K562 (cell line): ENCODE measurements around the gene MRPS18B. TPM values are rescaled to one million over a fixed set of nuclear protein-coding genes. Genes with fewer than 3 reads are reported as not detected.

Source experiments
- AFF4 ChIP-seq: sonication (generic); formaldehyde crosslinking; IDR thresholded peaks from 2 replicates; pipeline ENCODE4 v1.8.0; 2023; ENCODE audit warnings: mild to moderate bottlenecking, missing genetic modification reagents
- FOSL1 ChIP-seq: fragments of 200-800 bp; sonication (Bioruptor generic); conservative IDR thresholded peaks from 2 replicates; pipeline ENCODE4 v1.6.1; 2016; ENCODE audit warnings: missing genetic modification characterization, missing compliant biosample characterization
- GABPA ChIP-seq: fragments of 200-800 bp; sonication (Bioruptor generic); conservative IDR thresholded peaks from 2 replicates; pipeline ENCODE4 v1.6.1; 2016; ENCODE audit warnings: low read depth, missing genetic modification characterization, missing compliant biosample characterization
- GATA2 ChIP-seq: sonication (generic); formaldehyde crosslinking; IDR thresholded peaks from 2 replicates; pipeline ENCODE4 v1.4.0; 2020; ENCODE audit warnings: mild to moderate bottlenecking, missing genetic modification reagents
- HSF4 ChIP-seq: fragments of 250-450 bp; sonication (Bioruptor Pico); IDR thresholded peaks from 2 replicates; pipeline ENCODE4 v2.1.2; 2022; ENCODE audit warnings: mild to moderate bottlenecking, moderate library complexity, borderline replicate concordance
- IFI16 ChIP-seq: fragments of 250-450 bp; sonication (Bioruptor Pico); IDR thresholded peaks from 2 replicates; pipeline ENCODE4 v2.1.2; 2022; ENCODE audit warnings: mild to moderate bottlenecking, inconsistent platforms
- KLF1 ChIP-seq: fragments of 450-650 bp; IDR thresholded peaks from 2 replicates; pipeline ENCODE4 v1.6.1; 2016; ENCODE audit warnings: missing genetic modification characterization, missing compliant biosample characterization
- MAZ ChIP-seq, 2 experiments: fragments of 450-650 bp in 1 of 2; sonication (generic) in 1 of 2; formaldehyde crosslinking; IDR thresholded peaks in 1 of 2; conservative IDR thresholded peaks in 1 of 2; 2 replicates each; pipeline versions ENCODE4 v1.4.0 to v1.5.0; 2020; ENCODE audit warnings: mild to moderate bottlenecking in 1 of 2, missing genetic modification reagents in 1 of 2
- MCM5 ChIP-seq: fragments of 450-650 bp; IDR thresholded peaks from 2 replicates; pipeline ENCODE4 v1.6.1; 2016; ENCODE audit warnings: low read depth
- NR2C2 ChIP-seq, 2 experiments: fragments of 200-800 bp in 1 of 2; sonication (Bioruptor generic) in 1 of 2; sonication (generic) in 1 of 2; formaldehyde crosslinking in 1 of 2; IDR thresholded peaks; 2 replicates each; pipeline versions ENCODE4 v1.6.1 to v1.8.0; 2016 to 2022; ENCODE audit warnings: mild to moderate bottlenecking in 1 of 2, missing compliant biosample characterization in 1 of 2, missing genetic modification characterization in 1 of 2, missing genetic modification reagents in 1 of 2
- RBM14 ChIP-seq: fragments of 200-400 bp; formaldehyde crosslinking; IDR thresholded peaks from 2 replicates; pipeline ENCODE4 v1.6.1; 2018; ENCODE audit warnings: low read depth, mild to moderate bottlenecking, low read length, moderate library complexity, borderline replicate concordance; ENCODE audit not compliant: insufficient read depth
- RFX7 ChIP-seq: fragments of 250-450 bp; sonication (Bioruptor Pico); IDR thresholded peaks from 2 replicates; pipeline ENCODE4 v1.5.1; 2021; ENCODE audit warnings: mild to moderate bottlenecking
- SIX5 ChIP-seq, 2 experiments: IDR thresholded peaks; 2 replicates each; pipeline ENCODE4 v1.6.1; 2011; ENCODE audit warnings: low read length in 2 of 2, borderline replicate concordance in 1 of 2, low read depth in 1 of 2, mild to moderate bottlenecking in 1 of 2, moderate library complexity in 1 of 2; ENCODE audit not compliant: insufficient read depth in 1 of 2
- SNIP1 ChIP-seq: fragments of 450-650 bp; IDR thresholded peaks from 2 replicates; pipeline ENCODE4 v1.7.1; 2017; ENCODE audit warnings: low read depth, mild to moderate bottlenecking
- SRSF7 ChIP-seq: fragments of 200-400 bp; formaldehyde crosslinking; optimal IDR thresholded peaks from 2 replicates; pipeline ENCODE3; 2017; ENCODE audit warnings: mild to moderate bottlenecking, low read depth, low read length
- STAT5B ChIP-seq: fragments of 250-450 bp; sonication (Bioruptor Pico); IDR thresholded peaks from 2 replicates; pipeline ENCODE4 v1.8.0; 2021; ENCODE audit warnings: mild to moderate bottlenecking, inconsistent platforms
- TBL1XR1 ChIP-seq, 2 experiments: IDR thresholded peaks; 2 replicates each; pipeline ENCODE4 v1.6.1; 2012; ENCODE audit warnings: improper control_type of control experiment in 2 of 2, low read length in 2 of 2, mild to moderate bottlenecking in 1 of 2
- ZNF165 ChIP-seq: fragments of 250-450 bp; sonication (Bioruptor Pico); IDR thresholded peaks from 2 replicates; pipeline ENCODE4 v1.4.0; 2020; ENCODE audit warnings: borderline replicate concordance
- ZNF23 ChIP-seq: fragments of 250-450 bp; sonication (Bioruptor Pico); IDR thresholded peaks from 2 replicates; pipeline ENCODE4 v1.4.0; 2020; ENCODE audit warnings: mild to moderate bottlenecking
- polyA plus RNA-seq, 8 experiments: library from polyadenylated mRNA; depleted of rRNA in 4 of 8; stranded (reverse) in 5 of 8; unstranded in 3 of 8; fragments of >200 nt; fragmentation: Nextera tagmentation in 2 of 8; fragmentation: Illumina TruSeq in 1 of 8; extraction: Ambion mirVana in 2 of 8; extraction: Trizol in 1 of 8; gene quantifications; 2 replicates each; pipeline versions ENCODE4 v1.2.1 to v1.2.3, GENCODE V29; 2011 to 2014; ENCODE audit warnings: inconsistent platforms in 1 of 8, missing spikeins in 1 of 8
- total RNA-seq, 7 experiments: library from RNA; depleted of rRNA in 6 of 7; stranded (reverse); fragments of >200 nt in 6 of 7; fragmentation: Illumina TruSeq in 2 of 7; extraction: Trizol in 2 of 7; gene quantifications; 2 replicates each; pipeline versions ENCODE4 v1.2.1 to v1.2.3, GENCODE V29; 2011 to 2021; ENCODE audit warnings: low replicate concordance in 1 of 7
- TF ChIP-seq, protein P1 (sequence below): fragments of 250-450 bp; sonication (Bioruptor Pico); IDR thresholded peaks from 2 replicates; pipeline ENCODE4 v1.4.0; 2020; ENCODE audit warnings: mild to moderate bottlenecking, moderate library complexity, borderline replicate concordance
- TF ChIP-seq, protein P2 (sequence below): fragments of 250-450 bp; sonication (Bioruptor Pico); IDR thresholded peaks from 2 replicates; pipeline ENCODE4 v1.6.1; 2021; ENCODE audit warnings: mild to moderate bottlenecking

MRPS18B gene
- total and polyA plus RNA-seq, 9 of the 15 experiments (the other 6 are each of a cell fraction or from before 2014, with no cell fraction given): 132 to 383 (median 178) TPM

GRCh38 chr6:30571075-30571761 lies 46.4 kb upstream of the MRPS18B start, which contains the start of gene ABCF1 (continued):
- TF ChIP-seq, protein P1, sequence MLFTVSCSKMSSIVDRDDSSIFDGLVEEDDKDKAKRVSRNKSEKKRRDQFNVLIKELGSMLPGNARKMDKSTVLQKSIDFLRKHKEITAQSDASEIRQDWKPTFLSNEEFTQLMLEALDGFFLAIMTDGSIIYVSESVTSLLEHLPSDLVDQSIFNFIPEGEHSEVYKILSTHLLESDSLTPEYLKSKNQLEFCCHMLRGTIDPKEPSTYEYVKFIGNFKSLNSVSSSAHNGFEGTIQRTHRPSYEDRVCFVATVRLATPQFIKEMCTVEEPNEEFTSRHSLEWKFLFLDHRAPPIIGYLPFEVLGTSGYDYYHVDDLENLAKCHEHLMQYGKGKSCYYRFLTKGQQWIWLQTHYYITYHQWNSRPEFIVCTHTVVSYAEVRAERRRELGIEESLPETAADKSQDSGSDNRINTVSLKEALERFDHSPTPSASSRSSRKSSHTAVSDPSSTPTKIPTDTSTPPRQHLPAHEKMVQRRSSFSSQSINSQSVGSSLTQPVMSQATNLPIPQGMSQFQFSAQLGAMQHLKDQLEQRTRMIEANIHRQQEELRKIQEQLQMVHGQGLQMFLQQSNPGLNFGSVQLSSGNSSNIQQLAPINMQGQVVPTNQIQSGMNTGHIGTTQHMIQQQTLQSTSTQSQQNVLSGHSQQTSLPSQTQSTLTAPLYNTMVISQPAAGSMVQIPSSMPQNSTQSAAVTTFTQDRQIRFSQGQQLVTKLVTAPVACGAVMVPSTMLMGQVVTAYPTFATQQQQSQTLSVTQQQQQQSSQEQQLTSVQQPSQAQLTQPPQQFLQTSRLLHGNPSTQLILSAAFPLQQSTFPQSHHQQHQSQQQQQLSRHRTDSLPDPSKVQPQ (CRISPR knock-in tag): peak; percentile 71; the same call in 1 of the 2 replicates
- TF ChIP-seq GATA2 (CRISPR knock-in tag) (no peak), GABPA (tag) (peak; percentile 99), KLF1 (tag) (peak; percentile 49; the same call in 1 of the 2 replicates), MCM5 (no peak), SRSF7 (no peak), MAZ (CRISPR knock-in tag; conservative IDR thresholded peaks at IDR 0.05 in 1 of 2, IDR thresholded peaks at IDR 0.05 in 1 of 2) (peak; percentile 96 to 99), SNIP1 (no peak), ZNF165 (CRISPR knock-in tag) (no peak), STAT5B (CRISPR knock-in tag) (no peak), SIX5 (IDR thresholded peaks at IDR 0.05; ENCODE audit: borderline replicate concordance in 1 of 2, insufficient read depth in 1 of 2, low read depth in 1 of 2, low read length in 2 of 2) (no peak), NR2C2 (CRISPR knock-in tag; IDR thresholded peaks at IDR 0.05) (peak; percentile 89), NR2C2 (tag; IDR thresholded peaks at IDR 0.05) (peak; percentile 96), AFF4 (CRISPR knock-in tag) (peak; percentile 96), ZNF23 (CRISPR knock-in tag) (0 out of 2 replicates have a peak, but pooled peaks have one; percentile 56), TBL1XR1 (IDR thresholded peaks at IDR 0.05; ENCODE audit: low read length in 2 of 2) (peak in 1 of 2 experiments; percentile 62; a peak in 1 of 4 replicates), HSF4 (no peak), IFI16 (CRISPR knock-in tag) (no peak), RBM14 (no peak), RFX7 (CRISPR knock-in tag) (no peak), FOSL1 (tag) (peak; percentile 57; the same call in 1 of the 2 replicates)
- TF ChIP-seq, protein P2, sequence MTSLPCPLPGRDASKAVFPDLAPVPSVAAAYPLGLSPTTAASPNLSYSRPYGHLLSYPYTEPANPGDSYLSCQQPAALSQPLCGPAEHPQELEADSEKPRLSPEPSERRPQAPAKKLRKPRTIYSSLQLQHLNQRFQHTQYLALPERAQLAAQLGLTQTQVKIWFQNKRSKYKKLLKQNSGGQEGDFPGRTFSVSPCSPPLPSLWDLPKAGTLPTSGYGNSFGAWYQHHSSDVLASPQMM: no peak
